Hepatocyte (in vitro differentiated cells): ENCODE results near the gene SND1. TPM values are rescaled to one million over a fixed set of nuclear protein-coding genes. Genes with fewer than 3 reads are reported as not detected.

Experiments
- DNase-seq: peaks from one replicate; pipeline ENCODE4 v3.0.0-alpha.2; 2016; ENCODE audit warnings: low spot score
- H2AFZ ChIP-seq: fragments of 200-600 bp; sonication (generic); 2 replicates; pipeline ENCODE4 v1.6.0; 2016; ENCODE audit warnings: antibody characterized with exemption, mild to moderate bottlenecking
- H3K27ac ChIP-seq: fragments of 200-600 bp; sonication (generic); 2 replicates; pipeline ENCODE4 v1.5.1; 2016; ENCODE audit warnings: mild to moderate bottlenecking
- H3K27me3 ChIP-seq: fragments of 200-600 bp; sonication (generic); 2 replicates; pipeline ENCODE4 v1.6.1; 2016
- H3K36me3 ChIP-seq: fragments of 200-600 bp; sonication (generic); replicated peaks from 2 replicates; pipeline ENCODE4 v1.5.1; 2016; ENCODE audit warnings: low read depth; ENCODE audit not compliant: insufficient read depth
- H3K4me1 ChIP-seq: fragments of 200-600 bp; sonication (generic); 2 replicates; pipeline ENCODE4 v1.5.1; 2016; ENCODE audit warnings: mild to moderate bottlenecking, moderate library complexity; ENCODE audit not compliant: insufficient read depth
- H3K4me2 ChIP-seq: fragments of 200-600 bp; sonication (generic); 2 replicates; pipeline ENCODE4 v1.6.0; 2016
- H3K4me3 ChIP-seq: fragments of 200-600 bp; sonication (generic); 2 replicates; pipeline ENCODE4 v1.5.1; 2016; ENCODE audit warnings: mild to moderate bottlenecking
- H3K79me2 ChIP-seq: fragments of 200-600 bp; sonication (generic); 2 replicates; pipeline ENCODE4 v1.6.0; 2017; ENCODE audit warnings: mild to moderate bottlenecking
- H3K9me2 ChIP-seq: fragments of 200-600 bp; sonication (generic); replicated peaks from 2 replicates; pipeline ENCODE4 v1.6.0; 2017; ENCODE audit warnings: mild to moderate bottlenecking; ENCODE audit not compliant: insufficient read depth
- H3K9me3 ChIP-seq: fragments of 200-600 bp; sonication (generic); 2 replicates; pipeline ENCODE4 v1.5.1; 2016; ENCODE audit warnings: low read depth, mild to moderate bottlenecking
- H4K20me1 ChIP-seq: fragments of 200-600 bp; sonication (generic); 2 replicates; pipeline ENCODE4 v1.6.0; 2016; ENCODE audit warnings: mild to moderate bottlenecking; ENCODE audit not compliant: insufficient read depth, poor library complexity, severe bottlenecking
- CTCF ChIP-seq: fragments of 200-600 bp; sonication (generic); IDR thresholded peaks from 2 replicates; pipeline ENCODE4 v1.5.1; 2016; ENCODE audit warnings: antibody characterized with exemption, mild to moderate bottlenecking; ENCODE audit not compliant: poor library complexity
- EZH2 ChIP-seq: fragments of 200-600 bp; sonication (generic); IDR thresholded peaks from 2 replicates; pipeline ENCODE4 v1.6.1; 2016; ENCODE audit warnings: antibody characterized with exemption, mild to moderate bottlenecking, borderline replicate concordance
- EZH2phosphoT487 ChIP-seq: fragments of 200-600 bp; sonication (generic); IDR thresholded peaks from one replicate; pipeline ENCODE4 v1.6.1; 2018; ENCODE audit warnings: antibody characterized with exemption, mild to moderate bottlenecking, low read depth, moderate library complexity; ENCODE audit not compliant: unreplicated experiment, severe bottlenecking
- WGBS: methylation state at CpG from one replicate; pipeline ENCODE4 v1.1.6; 2016; ENCODE audit warnings: low lambda C conversion rate; ENCODE audit errors: missing lambda C conversion rate; 5-methylcytosine and 5-hydroxymethylcytosine counted together
- polyA plus RNA-seq: library from polyadenylated mRNA; unstranded; fragments of >200 nt; fragmentation: Nextera tagmentation; extraction: Ambion mirVana; gene quantifications from 2 replicates; pipeline ENCODE4 v1.2.1, GENCODE V29; 2016
- total RNA-seq: library from RNA; depleted of rRNA; stranded (reverse); fragments of >200 nt; gene quantifications from 2 replicates; pipeline ENCODE4 v1.2.3, GENCODE V29; 2014

SND1 gene
- total and polyA plus RNA-seq, 2 experiments from 2014 or later, result 141 to 200 TPM

- no peaks in the 10 kb centered on the region for H3K36me3 ChIP-seq
- no peak overlapping the region for H3K27ac ChIP-seq
- no peak overlapping the region for H3K4me3 ChIP-seq
- H3K9me2 ChIP-seq, result no peaks in the 10 kb centered on the region
- peak overlapping the region; percentile 84 for H3K4me2 ChIP-seq
- H3K79me2 ChIP-seq, result peaks cover 53% of the 10 kb centered on the region
- H3K4me1 ChIP-seq, result peaks cover 20% of the 10 kb centered on the region
- peaks cover 25% of the 10 kb centered on the region for H4K20me1 ChIP-seq
- no peak for DNase-seq
- H2AFZ ChIP-seq, result no peak overlapping the region
- no peaks in the 10 kb centered on the region for H3K9me3 ChIP-seq
- WGBS, result 67% methylated on average over 2 of the region's 2 CpGs
- no peaks in the 10 kb centered on the region for H3K27me3 ChIP-seq
- TF ChIP-seq EZH2, result no peak
- no peak for TF ChIP-seq EZH2phosphoT487
- no peak for TF ChIP-seq CTCF
These were observed 374.6 kb downstream of the SND1 start for GRCh38 chr7:128026551-128026950.

GRCh38 chr7:128027485-128027980, 375.5 kb downstream of the SND1 start:
- peak; percentile 64 for DNase-seq
- Histone ChIP-seq H4K20me1 (peaks cover 31% of the 10 kb centered on the region), H3K9me2 (no peaks in the 10 kb centered on the region), H3K4me2 (peak overlapping the region; percentile 84), H3K36me3 (no peaks in the 10 kb centered on the region), H3K79me2 (peaks cover 52% of the 10 kb centered on the region), H3K27ac (peak overlapping the region; percentile 49), H3K27me3 (no peaks in the 10 kb centered on the region), H3K9me3 (no peaks in the 10 kb centered on the region), H3K4me3 (no peak overlapping the region), H2AFZ (no peak overlapping the region), H3K4me1 (peaks cover 19% of the 10 kb centered on the region)
- TF ChIP-seq EZH2 (no peak), CTCF (no peak), EZH2phosphoT487 (no peak)
- 30% methylated on average over 4 of the region's 4 CpGs for WGBS

GRCh38 chr7:128029405-128029995, 377.5 kb downstream of the SND1 start:
- Histone ChIP-seq H3K9me2 (no peaks in the 10 kb centered on the region), H3K4me1 (peaks cover 21% of the 10 kb centered on the region)
- 98% methylated on average over 17 of the region's 17 CpGs for WGBS

GRCh38 chr7:128030263-128030653, 378.3 kb downstream of the SND1 start:
- Histone ChIP-seq H3K4me1 (peaks cover 21% of the 10 kb centered on the region), H3K79me2 (peaks cover 48% of the 10 kb centered on the region), H4K20me1 (peaks cover 53% of the 10 kb centered on the region), H3K4me3 (peak overlapping the region; percentile 45), H2AFZ (no peak overlapping the region), H3K36me3 (no peaks in the 10 kb centered on the region), H3K4me2 (peak overlapping the region; percentile 84), H3K9me3 (no peaks in the 10 kb centered on the region), H3K27ac (peak overlapping the region; percentile 39), H3K9me2 (no peaks in the 10 kb centered on the region), H3K27me3 (peaks cover 3% of the 10 kb centered on the region)
- TF ChIP-seq EZH2, result no peak
- TF ChIP-seq CTCF, result no peak
- no peak for TF ChIP-seq EZH2phosphoT487
- DNase-seq, result no peak
- 63% methylated on average over 21 of the region's 21 CpGs for WGBS

More at GRCh38 chr7:128029405-128029995, 377.5 kb downstream of the SND1 start:
- Histone ChIP-seq H3K4me3 (no peak overlapping the region), H3K36me3 (no peaks in the 10 kb centered on the region), H3K4me2 (peak overlapping the region; percentile 84), H3K27ac (no peak overlapping the region), H2AFZ (no peak overlapping the region), H3K79me2 (peaks cover 48% of the 10 kb centered on the region), H3K9me3 (no peaks in the 10 kb centered on the region), H4K20me1 (peaks cover 49% of the 10 kb centered on the region), H3K27me3 (peaks cover 3% of the 10 kb centered on the region)
- TF ChIP-seq EZH2phosphoT487, result no peak
- no peak for DNase-seq
